H9 (cell line): ENCODE measurements around the gene PRIMPOL. TPM values are rescaled to one million over a fixed set of nuclear protein-coding genes. Genes with fewer than 3 reads are reported as not detected.
"Not testable (repeated sequence)": the region's sequence is repeated elsewhere in the genome, so short reads cannot be mapped to it uniquely, and the experiment has no call there.

Experiments
- DNase-seq: peaks from one replicate; pipeline ENCODE4 v3.0.0-alpha.2; 2017
- H2AFZ ChIP-seq: one replicate; pipeline ENCODE4 v1.6.1; 2013; ENCODE audit warnings: mild to moderate bottlenecking, low read length, control low read depth, moderate library complexity
- H2AK5ac ChIP-seq: 2 replicates; pipeline ENCODE4 v1.6.1; 2013; ENCODE audit warnings: low read length, control low read depth, mixed read lengths; ENCODE audit not compliant: insufficient read length
- H2BK120ac ChIP-seq: one replicate; pipeline ENCODE4 v1.6.1; 2013; ENCODE audit warnings: low read depth, mild to moderate bottlenecking, low read length, control low read depth, inconsistent platforms; ENCODE audit not compliant: poor library complexity, severe bottlenecking
- H2BK12ac ChIP-seq: 2 replicates; pipeline ENCODE4 v1.6.1; 2013; ENCODE audit warnings: low read length, control low read depth, mixed read lengths, low read depth; ENCODE audit not compliant: insufficient read length
- H2BK15ac ChIP-seq: 2 replicates; pipeline ENCODE4 v1.6.1; 2013; ENCODE audit warnings: low read depth, low read length, control low read depth
- H2BK20ac ChIP-seq: one replicate; pipeline ENCODE4 v1.6.1; 2013; ENCODE audit warnings: low read depth, mild to moderate bottlenecking, low read length, control low read depth, inconsistent platforms; ENCODE audit not compliant: poor library complexity, severe bottlenecking
- H2BK5ac ChIP-seq: 2 replicates; pipeline ENCODE4 v1.6.1; 2013; ENCODE audit warnings: low read length, control low read depth, mixed read lengths; ENCODE audit not compliant: insufficient read length
- H3K14ac ChIP-seq: 2 replicates; pipeline ENCODE4 v1.6.1; 2013; ENCODE audit warnings: low read length, control low read depth; ENCODE audit not compliant: insufficient read depth
- H3K18ac ChIP-seq: 2 replicates; pipeline ENCODE4 v1.6.1; 2013; ENCODE audit warnings: low read depth, mild to moderate bottlenecking, mixed read lengths, low read length, control low read depth; ENCODE audit not compliant: insufficient read length
- H3K23ac ChIP-seq: 2 replicates; pipeline ENCODE4 v1.6.1; 2013; ENCODE audit warnings: low read length, control low read depth, mixed read lengths, low read depth; ENCODE audit not compliant: insufficient read length
- H3K23me2 ChIP-seq: 2 replicates; pipeline ENCODE4 v1.6.1; 2013; ENCODE audit warnings: low read depth, mild to moderate bottlenecking, mixed read lengths, low read length, control low read depth; ENCODE audit not compliant: insufficient read length, poor library complexity, severe bottlenecking
- H3K27ac ChIP-seq: 2 replicates; pipeline ENCODE4 v1.5.1; 2013; ENCODE audit warnings: low read length, control low read depth, mixed read lengths, low read depth; ENCODE audit not compliant: insufficient read length
- H3K27me3 ChIP-seq: 2 replicates; pipeline ENCODE4 v1.6.1; 2013; ENCODE audit warnings: low read length, control low read depth, inconsistent platforms; ENCODE audit not compliant: insufficient read depth
- H3K4ac ChIP-seq: 2 replicates; pipeline ENCODE4 v1.6.1; 2013; ENCODE audit warnings: low read depth, mild to moderate bottlenecking, control low read depth, inconsistent platforms, low read length, moderate library complexity
- H3K4me1 ChIP-seq: 2 replicates; pipeline ENCODE4 v1.6.1; 2013; ENCODE audit warnings: low read length, control low read depth, inconsistent platforms; ENCODE audit not compliant: insufficient read depth
- H3K4me2 ChIP-seq: 2 replicates; pipeline ENCODE4 v1.6.1; 2013; ENCODE audit warnings: low read length, control low read depth, mixed read lengths; ENCODE audit not compliant: insufficient read length, insufficient read depth
- H3K56ac ChIP-seq: 2 replicates; pipeline ENCODE4 v1.6.1; 2013; ENCODE audit warnings: low read depth, mild to moderate bottlenecking, mixed read lengths, low read length, control low read depth; ENCODE audit not compliant: insufficient read length
- H3K79me1 ChIP-seq: 2 replicates; pipeline ENCODE4 v1.6.1; 2013; ENCODE audit warnings: low read depth, mild to moderate bottlenecking, moderate library complexity, low read length, control low read depth, inconsistent platforms; ENCODE audit not compliant: insufficient read depth, poor library complexity, severe bottlenecking
- H3K79me2 ChIP-seq: 2 replicates; pipeline ENCODE4 v1.6.1; 2013; ENCODE audit warnings: low read length, control low read depth, inconsistent platforms; ENCODE audit not compliant: insufficient read depth
- H3K9ac ChIP-seq: 2 replicates; pipeline ENCODE4 v1.6.1; 2013; ENCODE audit warnings: low read length, control low read depth, mixed read lengths; ENCODE audit not compliant: insufficient read length; ENCODE audit errors: extremely low read depth
- H3K9me3 ChIP-seq: one replicate; pipeline ENCODE4 v1.6.1; 2013; ENCODE audit warnings: low read depth, low read length, inconsistent platforms; ENCODE audit not compliant: control insufficient read depth
- H3T11ph ChIP-seq: one replicate; pipeline ENCODE4 v1.6.1; 2013; ENCODE audit warnings: mild to moderate bottlenecking, low read length, control low read depth, inconsistent platforms
- H4K20me1 ChIP-seq: one replicate; pipeline ENCODE4 v1.6.1; 2013; ENCODE audit not compliant: control insufficient read depth, insufficient read length, insufficient read depth
- H4K5ac ChIP-seq: 2 replicates; pipeline ENCODE4 v1.6.1; 2013; ENCODE audit warnings: low read depth, mild to moderate bottlenecking, mixed read lengths, low read length, control low read depth; ENCODE audit not compliant: insufficient read length
- H4K8ac ChIP-seq: replicated peaks from 2 replicates; pipeline ENCODE4 v1.6.1; 2013; ENCODE audit warnings: low read length, control low read depth, mixed read lengths, low read depth; ENCODE audit not compliant: insufficient read length
- H4K91ac ChIP-seq: 2 replicates; pipeline ENCODE4 v1.6.1; 2013; ENCODE audit warnings: low read depth, mild to moderate bottlenecking, moderate library complexity, mixed read lengths, low read length, control low read depth; ENCODE audit not compliant: insufficient read length
- H3K27ac Mint-ChIP-seq, 3 experiments: 2 replicates in 2 of 3; 3 replicates in 1 of 3; pipeline ENCODE4 v1.8.0; 2020 to 2021; ENCODE audit warnings: mixed read lengths in 3 of 3, mild to moderate bottlenecking in 1 of 3, moderate library complexity in 1 of 3
- H3K27me3 Mint-ChIP-seq: 2 replicates; pipeline ENCODE4 v1.8.0; 2021; ENCODE audit warnings: low read depth, mild to moderate bottlenecking, moderate library complexity, mixed read lengths
- H3K36me3 Mint-ChIP-seq, 3 experiments: 2 replicates in 2 of 3; 3 replicates in 1 of 3; pipeline ENCODE4 v1.8.0; 2020 to 2021; ENCODE audit warnings: low read depth in 3 of 3, mixed read lengths in 3 of 3; ENCODE audit not compliant: insufficient read depth in 1 of 3
- H3K4me1 Mint-ChIP-seq, 2 experiments: 2 replicates each; pipeline ENCODE4 v1.8.0; 2020; ENCODE audit warnings: mixed read lengths in 2 of 2
- H3K4me3 Mint-ChIP-seq, 2 experiments: 2 replicates in 1 of 2; 3 replicates in 1 of 2; pipeline ENCODE4 v1.8.0; 2020 to 2021; ENCODE audit warnings: mild to moderate bottlenecking in 2 of 2, mixed read lengths in 2 of 2, moderate library complexity in 1 of 2
- H3K9me3 Mint-ChIP-seq, 2 experiments: 2 replicates in 1 of 2; 3 replicates in 1 of 2; pipeline ENCODE4 v1.8.0; 2020; ENCODE audit warnings: mild to moderate bottlenecking in 2 of 2, mixed read lengths in 2 of 2, moderate library complexity in 1 of 2
- WGBS: extraction: QIAGEN DNeasy Blood & Tissue Kit; methylation state at CpG from one replicate; pipeline ENCODE4 v1.1.7; 2013; ENCODE audit warnings: missing lambda C conversion rate, low lambda C conversion rate, mixed read lengths; ENCODE audit not compliant: insufficient read length; ENCODE audit errors: extremely low coverage; 5-methylcytosine and 5-hydroxymethylcytosine counted together
- total RNA-seq: library from RNA; stranded (reverse); gene quantifications from 2 replicates; pipeline ENCODE4 v1.2.1, GENCODE V29; 2021
- TF ChIP-seq, protein P1 (sequence below): fragments of 200-600 bp; sonication (generic); conservative IDR thresholded peaks from 3 replicates; pipeline ENCODE4 v1.8.0; 2021; ENCODE audit warnings: antibody characterized with exemption, mild to moderate bottlenecking

Gene PRIMPOL
- total RNA-seq, 1 experiment from 2014 or later: 4.9 TPM

GRCh38 chr4:184614509-184614908, 35.0 kb upstream of the PRIMPOL start:
- Histone ChIP-seq H2BK12ac (no peak overlapping the region), H3K27me3 (no peaks in the 10 kb centered on the region), H3K56ac (no peak overlapping the region), H2AK5ac (no peak overlapping the region), H2BK20ac (no peak overlapping the region), H3K9me3 (peaks cover 10% of the 10 kb centered on the region), H2BK5ac (no peak overlapping the region), H3K4me1 (peaks cover 13% of the 10 kb centered on the region; the same call in 1 of the 2 replicates), H3T11ph (no peak overlapping the region), H3K18ac (no peak overlapping the region), H3K14ac (no peak overlapping the region), H2BK120ac (no peak overlapping the region), H4K8ac (no peak overlapping the region), H2BK15ac (no peak overlapping the region), H3K79me1 (no peaks in the 10 kb centered on the region), H2AFZ (no peak overlapping the region), H3K79me2 (no peaks in the 10 kb centered on the region), H3K4ac (no peak overlapping the region), H3K9ac (no peak overlapping the region), H3K27ac (no peak overlapping the region), H3K4me2 (no peak overlapping the region), H4K5ac (no peak overlapping the region), H4K91ac (no peak overlapping the region), H3K23me2 (no peaks in the 10 kb centered on the region), H4K20me1 (no peaks in the 10 kb centered on the region), H3K23ac (no peak overlapping the region)
- peaks cover 37 to 47% of the 10 kb centered on the region in 2 experiments for H3K9me3 Mint-ChIP-seq
- H3K4me3 Mint-ChIP-seq: no peak overlapping the region
- TF ChIP-seq, protein P1, sequence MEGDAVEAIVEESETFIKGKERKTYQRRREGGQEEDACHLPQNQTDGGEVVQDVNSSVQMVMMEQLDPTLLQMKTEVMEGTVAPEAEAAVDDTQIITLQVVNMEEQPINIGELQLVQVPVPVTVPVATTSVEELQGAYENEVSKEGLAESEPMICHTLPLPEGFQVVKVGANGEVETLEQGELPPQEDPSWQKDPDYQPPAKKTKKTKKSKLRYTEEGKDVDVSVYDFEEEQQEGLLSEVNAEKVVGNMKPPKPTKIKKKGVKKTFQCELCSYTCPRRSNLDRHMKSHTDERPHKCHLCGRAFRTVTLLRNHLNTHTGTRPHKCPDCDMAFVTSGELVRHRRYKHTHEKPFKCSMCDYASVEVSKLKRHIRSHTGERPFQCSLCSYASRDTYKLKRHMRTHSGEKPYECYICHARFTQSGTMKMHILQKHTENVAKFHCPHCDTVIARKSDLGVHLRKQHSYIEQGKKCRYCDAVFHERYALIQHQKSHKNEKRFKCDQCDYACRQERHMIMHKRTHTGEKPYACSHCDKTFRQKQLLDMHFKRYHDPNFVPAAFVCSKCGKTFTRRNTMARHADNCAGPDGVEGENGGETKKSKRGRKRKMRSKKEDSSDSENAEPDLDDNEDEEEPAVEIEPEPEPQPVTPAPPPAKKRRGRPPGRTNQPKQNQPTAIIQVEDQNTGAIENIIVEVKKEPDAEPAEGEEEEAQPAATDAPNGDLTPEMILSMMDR: no peak
- peaks cover 45 to 53% of the 10 kb centered on the region in 2 experiments for H3K4me1 Mint-ChIP-seq
- no peak overlapping the region; a peak in 1 of 7 replicates for H3K27ac Mint-ChIP-seq
- H3K36me3 Mint-ChIP-seq: peaks cover 25 to 55% (median 27%) of the 10 kb centered on the region in 3 experiments
- peaks cover 4% of the 10 kb centered on the region for H3K27me3 Mint-ChIP-seq
- no peak for DNase-seq
- WGBS: no CpG with 5 or more reads among the region's 3 CpGs

DNA sequence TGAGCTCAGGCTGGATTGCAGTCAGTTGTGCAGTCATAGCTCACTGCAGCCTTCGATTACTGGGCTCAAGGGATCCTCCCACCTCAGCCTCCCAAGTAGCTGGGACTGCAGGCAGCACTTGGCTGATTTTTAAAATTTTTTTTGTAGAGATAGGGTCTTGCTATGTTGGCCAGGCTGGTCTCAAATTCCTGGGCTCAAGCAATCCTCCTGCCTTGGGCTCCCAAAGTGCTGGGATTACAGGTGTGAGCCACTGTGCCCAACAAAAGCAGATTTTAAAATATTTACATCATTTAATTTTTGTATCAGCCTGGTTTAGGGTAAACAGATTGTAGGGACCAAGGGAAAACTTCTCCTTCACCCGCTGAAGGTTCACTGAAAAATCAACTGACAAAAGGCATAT, 33.4 kb upstream of the PRIMPOL start:
- H2BK5ac ChIP-seq, H3K79me1 ChIP-seq, DNase-seq, H3K23me2 ChIP-seq, H2AK5ac ChIP-seq, H3T11ph ChIP-seq, H3K4me3 Mint-ChIP-seq, H3K27me3 ChIP-seq, H3K14ac ChIP-seq, H3K4ac ChIP-seq, H3K27me3 Mint-ChIP-seq, H4K8ac ChIP-seq, H3K27ac ChIP-seq, H3K23ac ChIP-seq, H3K4me2 ChIP-seq, H4K5ac ChIP-seq, H4K20me1 ChIP-seq, H2BK15ac ChIP-seq, H2AFZ ChIP-seq, H2BK12ac ChIP-seq, H3K79me2 ChIP-seq, H3K18ac ChIP-seq, H4K91ac ChIP-seq, H2BK120ac ChIP-seq, H3K56ac ChIP-seq, H3K9ac ChIP-seq: not testable (repeated sequence)
- H3K4me1 Mint-ChIP-seq: peaks cover 44 to 51% of the 10 kb centered on the region in 2 experiments
- peak overlapping the region in 2 of 3 experiments; percentile 97 to 99; a peak in 4 of 7 replicates for H3K27ac Mint-ChIP-seq
- peak overlapping the region; percentile 83 for H2BK20ac ChIP-seq
- H3K36me3 Mint-ChIP-seq: peaks cover 25 to 63% (median 27%) of the 10 kb centered on the region in 3 experiments
- WGBS: no CpG with 5 or more reads among the region's 2 CpGs
- peaks cover 11% of the 10 kb centered on the region; the same call in 1 of the 2 replicates for H3K4me1 ChIP-seq
- H3K9me3 ChIP-seq: peaks cover 10% of the 10 kb centered on the region
- peaks cover 37 to 47% of the 10 kb centered on the region in 2 experiments for H3K9me3 Mint-ChIP-seq
